HepG2 (cell line): ENCODE data around the gene GSK3A. TPM values are rescaled to one million over a fixed set of nuclear protein-coding genes. Genes with fewer than 3 reads are reported as not detected.

Experiments
- ATAC-seq: fragments of 200-7000 bp; cut with Tn5 transposase; 3 replicates; pipeline ENCODE4 v1.9.1; 2020; ENCODE audit warnings: mild to moderate bottlenecking, moderate library complexity
- BruUV-seq: library from RNA; stranded (reverse); fragments of 400-500 nt; replicated peaks from 2 replicates; lab custom pipeline; 2021; lab: Mats Ljungman, UMichigan
- CTCF ChIA-PET: fragments of 300-600 bp; formaldehyde crosslinking; extraction: SDS; loops from one replicate; lab custom pipeline; 2021; ENCODE audit warnings: low total read pairs, inconsistent platforms, low intra/inter-chr PET ratio; lab: Yijun Ruan, JAX
- POLR2A ChIA-PET: fragments of 350-600 bp; sonication (Branson Sonifier 250); formaldehyde crosslinking; loops from one replicate; lab custom pipeline; 2020; ENCODE audit warnings: antibody characterized with exemption, inconsistent platforms; lab: Yijun Ruan, JAX
- DNase-seq: peaks from one replicate; pipeline ENCODE4 v3.0.0-alpha.2; 2015; ENCODE audit warnings: low spot score
- FAIRE-seq: peaks from 3 replicates; lab custom pipeline; 2011; peaks lifted over from hg19 to GRCh38; lab: Jason Lieb, UNC
- H2AFZ ChIP-seq: one replicate; pipeline ENCODE4 v1.6.1; 2011; ENCODE audit warnings: low read length, inconsistent platforms
- H3K27ac ChIP-seq: fragments of 300-600 bp; 3 replicates; pipeline ENCODE4 v1.8.0; 2011; ENCODE audit warnings: mixed run types, mild to moderate bottlenecking, mixed read lengths, low read length, inconsistent platforms; ENCODE audit not compliant: insufficient read depth; ENCODE audit errors: extremely low read length
- H3K27me3 ChIP-seq, 2 experiments: fragments of 200-600 bp in 1 of 2; 2 replicates in 1 of 2; 3 replicates in 1 of 2; pipeline versions ENCODE4 v1.6.0 to v1.8.0; 2011; ENCODE audit warnings: low read length in 2 of 2, mild to moderate bottlenecking in 2 of 2, moderate library complexity in 2 of 2, inconsistent platforms in 1 of 2; ENCODE audit not compliant: insufficient read depth in 2 of 2, control insufficient read depth in 1 of 2
- H3K36me3 ChIP-seq, 2 experiments: fragments of 200-600 bp in 1 of 2; replicated peaks in 1 of 2; 2 replicates in 1 of 2; 3 replicates in 1 of 2; pipeline versions ENCODE4 v1.5.1 to v1.8.0; 2011; ENCODE audit warnings: low read length in 2 of 2, inconsistent platforms in 1 of 2; ENCODE audit not compliant: insufficient read depth in 2 of 2, control insufficient read depth in 1 of 2
- H3K4me1 ChIP-seq: 2 replicates; pipeline ENCODE4 v1.5.1; 2012; ENCODE audit warnings: low read length, inconsistent platforms; ENCODE audit not compliant: insufficient read depth
- H3K4me2 ChIP-seq: 2 replicates; pipeline ENCODE4 v1.6.0; 2011; ENCODE audit warnings: low read depth, low read length, inconsistent platforms
- H3K4me3 ChIP-seq, 3 experiments: fragments of 200-600 bp in 1 of 3; sonication (generic), shearing (Covaris generic) in 1 of 3; replicated peaks in 1 of 3; 2 replicates each; pipeline ENCODE4 v1.5.1; 2011 to 2016; ENCODE audit warnings: low read length in 3 of 3, inconsistent platforms in 2 of 3, low read depth in 2 of 3, mild to moderate bottlenecking in 2 of 3, control low read depth in 1 of 3, mixed read lengths in 1 of 3; ENCODE audit not compliant: insufficient read depth in 1 of 3
- H3K79me2 ChIP-seq: one replicate; pipeline ENCODE4 v1.6.1; 2011; ENCODE audit warnings: low read length, inconsistent platforms; ENCODE audit not compliant: insufficient read depth
- H3K9ac ChIP-seq: 2 replicates; pipeline ENCODE4 v1.6.0; 2011; ENCODE audit warnings: mild to moderate bottlenecking, low read depth, low read length, inconsistent platforms; ENCODE audit not compliant: insufficient read depth
- H3K9me3 ChIP-seq: 2 replicates; pipeline ENCODE4 v1.5.1; 2012; ENCODE audit warnings: mild to moderate bottlenecking, low read length
- H4K20me1 ChIP-seq: 2 replicates; pipeline ENCODE4 v1.6.0; 2011; ENCODE audit warnings: inconsistent platforms, mild to moderate bottlenecking, low read length, moderate library complexity; ENCODE audit not compliant: insufficient read depth
- AGO2 ChIP-seq: fragments of 200-400 bp; formaldehyde crosslinking; optimal IDR thresholded peaks from 2 replicates; pipeline ENCODE3; 2017; ENCODE audit warnings: mild to moderate bottlenecking, low read depth, low read length, moderate library complexity
- GABPB1 ChIP-seq: IDR thresholded peaks from 2 replicates; pipeline ENCODE4 v1.6.1; 2016; ENCODE audit warnings: mild to moderate bottlenecking, missing genetic modification reagents, moderate library complexity, missing compliant biosample characterization
- HMGXB3 ChIP-seq: sonication (generic); formaldehyde crosslinking; IDR thresholded peaks from 2 replicates; pipeline ENCODE4 v1.4.0; 2020; ENCODE audit warnings: missing genetic modification reagents, borderline replicate concordance
- HNRNPL ChIP-seq: fragments of 200-400 bp; formaldehyde crosslinking; IDR thresholded peaks from 2 replicates; pipeline ENCODE4 v1.6.1; 2017; ENCODE audit warnings: mild to moderate bottlenecking, low read depth, low read length
- PRPF4 ChIP-seq: fragments of 200-400 bp; formaldehyde crosslinking; IDR thresholded peaks from 2 replicates; pipeline ENCODE4 v1.6.1; 2016; ENCODE audit warnings: low read length, low read depth; ENCODE audit not compliant: poor library complexity, severe bottlenecking
- RBFOX2 ChIP-seq: fragments of 200-400 bp; formaldehyde crosslinking; IDR thresholded peaks from 2 replicates; pipeline ENCODE4 v1.6.1; 2017; ENCODE audit warnings: low read depth, mild to moderate bottlenecking, low read length
- RBM22 ChIP-seq: fragments of 200-400 bp; formaldehyde crosslinking; optimal IDR thresholded peaks from 2 replicates; pipeline ENCODE3; 2017; ENCODE audit warnings: mild to moderate bottlenecking, low read length, moderate library complexity
- ZBTB33 ChIP-seq: sonication (generic); formaldehyde crosslinking; IDR thresholded peaks from 2 replicates; pipeline ENCODE4 v1.4.0; 2020; ENCODE audit warnings: missing genetic modification reagents
- ZBTB38 ChIP-seq: sonication (generic); formaldehyde crosslinking; IDR thresholded peaks from 2 replicates; pipeline ENCODE4 v1.5.1; 2020; ENCODE audit warnings: mild to moderate bottlenecking, missing genetic modification reagents
- ZFAT ChIP-seq: sonication (generic); formaldehyde crosslinking; conservative IDR thresholded peaks from 2 replicates; pipeline ENCODE4 v1.8.1; 2023; ENCODE audit warnings: missing genetic modification reagents, inconsistent platforms
- WGBS: methylation state at CpG from one replicate; pipeline ENCODE4 v1.1.6; 2017; ENCODE audit warnings: low lambda C conversion rate; 5-methylcytosine and 5-hydroxymethylcytosine counted together
- in situ Hi-C: cut with HindIII; loops from 2 replicates; pipeline ENCODE4 v1.10.0; 2017; ENCODE audit warnings: low pct_unique_long_range_greater_than_20kb; ENCODE audit not compliant: extremely low pct_ligation_motif_present
- intact Hi-C: fragments of 100-400 bp; cut with micrococcal nuclease; formaldehyde crosslinking; loops from one replicate; pipeline ENCODE4 v1.10.0; 2022; ENCODE audit not compliant: unreplicated experiment
- polyA plus RNA-seq, 8 experiments: library from polyadenylated mRNA; depleted of rRNA in 3 of 8; stranded (reverse) in 7 of 8; unstranded in 1 of 8; fragments of >200 nt; fragmentation: Illumina TruSeq in 4 of 8; extraction: Trizol in 4 of 8; gene quantifications; 2 replicates each; pipeline versions ENCODE4 v1.2.1 to v1.2.3, GENCODE V29; 2011 to 2016; ENCODE audit warnings: low read depth in 4 of 8, missing spikeins in 1 of 8, mixed read lengths in 1 of 8; ENCODE audit not compliant: insufficient read depth in 1 of 8
- total RNA-seq, 5 experiments: library from RNA; depleted of rRNA; stranded (reverse); fragments of >200 nt; fragmentation: Illumina TruSeq; extraction: Trizol; gene quantifications; 2 replicates each; pipeline ENCODE4 v1.2.3, GENCODE V29; 2016; ENCODE audit warnings: low read depth in 1 of 5

The GSK3A gene
- total and polyA plus RNA-seq, 2 of the 13 experiments (the other 11 are each of a cell fraction or from before 2014, with no cell fraction given) = 16.9 to 52.5 TPM

GRCh38 chr19:42250666-42251531, 8.5 kb upstream of the GSK3A start:
- H3K27ac ChIP-seq = no peak overlapping the region
- peaks cover 7 to 32% of the 10 kb centered on the region in 2 experiments; a peak in 3 of 5 replicates for H3K36me3 ChIP-seq
- 93% methylated on average over 19 of the region's 19 CpGs for WGBS
- intact Hi-C loops = no loop called here
- H3K9me3 ChIP-seq = no peaks in the 10 kb centered on the region
- no peak overlapping the region for H3K9ac ChIP-seq
- no peak overlapping the region for H3K4me2 ChIP-seq
- peaks cover 59% of the 10 kb centered on the region for H3K4me1 ChIP-seq
- ChIA-PET POLR2A (interaction anchor here (1.0 to 3.6 kb wide), 4 partner anchors 8 to 30 kb away, joined by 3 to 25 read pairs (median 5); partner anchors contain the start of genes CIC and GSK3A), CTCF (no interaction called here)
- H3K79me2 ChIP-seq = peaks cover 43% of the 10 kb centered on the region
- no peaks in the 10 kb centered on the region; a peak in 1 of 5 replicates for H3K27me3 ChIP-seq
- FAIRE-seq (no peak), DNase-seq (no peak), ATAC-seq (no peak)
- BruUV-seq = no TSS peak
- in situ Hi-C loops = loop anchor here (5.0 kb wide), 1 partner anchor 36 kb away; no protein-coding TSS in a partner anchor
- no peak overlapping the region for H2AFZ ChIP-seq
- H4K20me1 ChIP-seq = peaks cover 49% of the 10 kb centered on the region
- H3K4me3 ChIP-seq = no peak overlapping the region
- TF ChIP-seq PRPF4 (peak; percentile 34), GABPB1 (CRISPR knock-in tag) (0 out of 2 replicates have a peak, but pooled peaks have one; percentile 25), RBM22 (peak; percentile 59), ZFAT (no peak), HMGXB3 (CRISPR knock-in tag) (no peak), ZBTB38 (no peak), HNRNPL (0 out of 2 replicates have a peak, but pooled peaks have one; percentile 36), RBFOX2 (peak; percentile 81), AGO2 (peak; percentile 96), ZBTB33 (peak; percentile 38; the same call in 1 of the 2 replicates)
